Posterior vena cava (tissue), 2 donors: ENCODE results near the gene TMEM184B. TPM values are rescaled to one million over a fixed set of nuclear protein-coding genes. Genes with fewer than 3 reads are reported as not detected.
"Not testable (repeated sequence)": the region's sequence is repeated elsewhere in the genome, so short reads cannot be mapped to it uniquely, and the experiment has no call there.

Experiments
- DNase-seq: peaks from one replicate; pipeline ENCODE4 v3.0.0-alpha.2; 2020; ENCODE audit warnings: low spot score
- intact Hi-C, 2 donors: fragments of 100-400 bp; cut with DNase I; formaldehyde crosslinking; loops; one replicate each; pipeline versions ENCODE4 v1.14.1 to v1.14.2; 2022 to 2023
- total RNA-seq, 2 donors: library from RNA; stranded (reverse); fragmentation: NEBNext Ultra II Directional; extraction: Animal tissue kit (Norgen Biotek cat#: 25700); gene quantifications; one replicate each; pipeline ENCODE4 v1.2.1, GENCODE V29; 2021
- donor health status: DM: yes; HTN: yes; CAD: no.
- donor health status: DM: yes; HTN: yes; CAD: no.

The TMEM184B gene
- total RNA-seq, 2 donors from 2014 or later = 42.9 to 49.7 TPM

DNA sequence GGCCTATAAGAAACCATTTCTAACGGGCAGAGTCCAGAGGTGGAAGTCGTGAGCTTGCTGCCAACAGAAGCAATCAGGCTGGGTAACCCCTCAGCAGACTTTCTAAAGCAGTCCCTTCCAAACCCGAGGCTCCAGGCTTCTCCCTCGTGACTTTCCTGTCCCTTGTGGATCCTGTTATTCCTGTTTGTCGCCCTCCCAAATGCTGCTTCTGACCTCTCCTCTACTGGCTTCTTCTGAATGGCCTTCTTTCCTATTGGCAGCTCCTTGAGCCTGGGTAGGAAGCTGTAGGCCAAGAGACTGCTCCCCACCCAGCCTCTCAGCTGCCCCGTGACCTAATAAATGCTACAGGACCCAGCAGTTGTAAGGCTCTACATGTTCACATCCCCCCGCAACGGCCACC is 36.0 kb downstream of the TMEM184B start:
- no peak for DNase-seq
- intact Hi-C loops = loop anchor here in 1 of 2 donors (1.0 kb wide), 1 partner anchor 24 kb away; no protein-coding TSS in a partner anchor

DNA sequence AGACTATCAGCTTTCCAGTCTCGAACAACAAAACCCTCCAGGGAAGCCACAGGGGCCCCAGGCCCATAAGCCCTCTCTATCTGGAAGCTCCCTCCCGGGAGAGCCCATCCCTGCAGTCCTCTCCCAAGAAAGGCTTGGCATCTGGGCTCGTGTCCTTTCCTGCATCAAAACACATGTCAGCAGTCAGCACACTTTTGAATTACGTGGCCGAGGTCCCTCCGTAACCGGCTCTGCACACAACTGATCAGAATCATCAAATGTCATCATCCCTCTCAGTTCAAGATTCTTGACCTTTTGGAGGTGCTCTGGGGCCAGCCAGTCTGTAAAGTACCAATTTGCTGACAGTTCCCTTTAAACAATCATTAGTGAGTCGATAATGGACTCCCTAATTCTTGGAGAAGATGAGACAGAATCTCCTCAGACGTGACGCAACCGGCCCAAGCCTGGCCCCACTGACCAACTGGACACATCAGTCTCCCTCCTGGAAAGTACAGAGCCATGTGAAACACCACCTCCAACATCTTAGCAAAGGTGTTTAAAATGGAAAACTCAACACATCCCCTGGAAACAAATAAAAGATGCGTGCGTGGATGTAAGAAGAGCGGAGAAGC is 37.5 kb downstream of the TMEM184B start:
- intact Hi-C loops = no loop called here
- no peak for DNase-seq

GRCh38 chr22:38233856-38234255 is 39.0 kb downstream of the TMEM184B start:
- DNase-seq, intact Hi-C loops: not testable (repeated sequence)

DNA sequence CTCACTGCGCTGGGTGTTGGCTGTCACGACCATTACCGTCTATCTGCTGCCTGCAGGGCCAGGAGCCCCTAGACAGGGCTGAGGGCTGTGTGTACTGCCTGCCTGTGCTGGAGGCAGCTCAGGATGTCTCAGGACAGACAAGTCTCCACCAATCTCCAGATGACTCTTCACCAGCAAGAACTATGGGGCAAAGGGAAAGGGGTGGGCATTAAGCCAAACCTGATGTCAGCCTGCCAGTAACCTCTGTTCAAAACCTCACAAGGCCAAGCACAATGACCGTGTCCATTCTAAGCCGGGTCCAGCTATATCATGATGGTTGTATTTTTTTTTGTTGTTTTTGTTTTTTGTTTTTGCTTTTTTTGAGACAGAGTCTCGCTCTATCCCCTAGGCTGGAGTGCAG is 39.4 kb downstream of the TMEM184B start:
- intact Hi-C loops = no loop called here
- no peak for DNase-seq

DNA sequence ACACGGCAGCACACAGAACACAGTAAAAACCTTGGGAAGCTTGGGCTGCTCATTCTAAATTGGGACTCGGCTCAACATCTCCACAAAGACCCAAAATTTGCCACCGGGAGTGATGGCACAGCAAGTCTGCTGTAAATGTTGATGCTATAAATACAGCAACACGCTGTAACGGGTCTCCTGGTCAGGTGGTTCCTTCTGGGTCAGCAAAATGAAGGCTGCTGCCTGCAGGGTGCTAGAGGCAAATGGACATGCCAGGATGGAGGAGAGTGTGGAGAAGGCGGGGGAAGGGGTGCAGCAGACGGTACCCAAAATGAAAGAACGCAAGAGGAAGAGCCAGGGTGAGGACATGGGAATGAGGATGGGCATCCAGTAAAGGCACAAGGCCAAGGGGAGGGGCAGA is 40.6 kb downstream of the TMEM184B start:
- no peak for DNase-seq
- intact Hi-C loops = no loop called here

DNA sequence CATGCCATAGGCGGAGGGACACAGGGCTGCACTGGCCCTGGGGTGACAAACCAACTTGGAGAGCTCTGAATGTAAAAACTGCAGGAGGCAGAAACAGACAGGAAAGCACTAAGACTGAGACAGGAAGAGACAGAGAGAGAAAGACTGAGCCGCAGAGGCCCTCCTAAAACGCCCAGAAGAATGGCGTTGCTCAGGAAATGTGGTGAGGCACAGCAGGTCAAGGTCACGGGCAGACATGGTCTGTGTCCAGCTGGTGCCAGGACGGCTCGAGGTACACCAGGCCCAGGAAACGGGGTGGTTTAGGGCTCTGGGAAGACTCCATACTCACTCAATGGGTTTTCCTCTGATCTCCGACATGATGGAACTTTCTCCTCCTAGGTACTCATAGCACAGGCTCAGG is 41.9 kb downstream of the TMEM184B start:
- intact Hi-C loops = no loop called here

DNA sequence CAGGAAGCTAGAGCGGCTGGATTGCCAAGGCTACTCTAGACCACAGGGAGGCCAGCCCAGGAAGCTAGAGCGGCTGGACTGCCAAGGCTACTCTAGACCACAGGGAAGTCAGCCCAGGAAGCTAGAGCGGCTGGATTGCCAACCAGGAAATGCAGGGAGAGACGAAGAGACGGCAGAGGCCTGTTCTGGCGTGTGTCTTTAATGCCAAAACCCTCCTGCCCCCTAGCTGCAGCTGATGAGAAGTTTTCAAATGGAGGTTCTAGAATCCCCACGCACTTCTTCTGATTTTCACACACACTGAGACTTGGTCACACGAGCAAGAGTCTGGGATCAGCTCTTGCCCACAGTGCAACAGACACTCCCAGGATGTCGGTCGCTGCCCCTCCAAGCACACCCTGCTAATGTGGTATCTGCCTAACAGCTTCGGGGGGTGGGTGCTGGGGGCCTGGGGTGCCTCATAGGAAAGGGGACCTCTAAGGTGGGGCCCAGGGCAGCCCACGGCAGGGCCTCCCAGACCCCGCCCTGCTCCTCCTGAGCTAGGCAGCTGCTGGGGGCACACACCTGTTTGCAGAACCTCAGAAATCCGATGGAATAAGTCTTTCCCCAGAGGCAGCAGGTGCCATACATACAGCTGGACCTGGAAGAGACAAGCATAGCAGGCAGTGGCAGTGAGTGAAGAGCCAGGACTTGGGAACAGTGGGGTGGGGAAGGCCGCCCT is 42.5 kb downstream of the TMEM184B start:
- no peak for DNase-seq
- intact Hi-C loops = no loop called here

More for the DNA sequence above, 41.9 kb downstream of the TMEM184B start:
- DNase-seq = no peak

DNA sequence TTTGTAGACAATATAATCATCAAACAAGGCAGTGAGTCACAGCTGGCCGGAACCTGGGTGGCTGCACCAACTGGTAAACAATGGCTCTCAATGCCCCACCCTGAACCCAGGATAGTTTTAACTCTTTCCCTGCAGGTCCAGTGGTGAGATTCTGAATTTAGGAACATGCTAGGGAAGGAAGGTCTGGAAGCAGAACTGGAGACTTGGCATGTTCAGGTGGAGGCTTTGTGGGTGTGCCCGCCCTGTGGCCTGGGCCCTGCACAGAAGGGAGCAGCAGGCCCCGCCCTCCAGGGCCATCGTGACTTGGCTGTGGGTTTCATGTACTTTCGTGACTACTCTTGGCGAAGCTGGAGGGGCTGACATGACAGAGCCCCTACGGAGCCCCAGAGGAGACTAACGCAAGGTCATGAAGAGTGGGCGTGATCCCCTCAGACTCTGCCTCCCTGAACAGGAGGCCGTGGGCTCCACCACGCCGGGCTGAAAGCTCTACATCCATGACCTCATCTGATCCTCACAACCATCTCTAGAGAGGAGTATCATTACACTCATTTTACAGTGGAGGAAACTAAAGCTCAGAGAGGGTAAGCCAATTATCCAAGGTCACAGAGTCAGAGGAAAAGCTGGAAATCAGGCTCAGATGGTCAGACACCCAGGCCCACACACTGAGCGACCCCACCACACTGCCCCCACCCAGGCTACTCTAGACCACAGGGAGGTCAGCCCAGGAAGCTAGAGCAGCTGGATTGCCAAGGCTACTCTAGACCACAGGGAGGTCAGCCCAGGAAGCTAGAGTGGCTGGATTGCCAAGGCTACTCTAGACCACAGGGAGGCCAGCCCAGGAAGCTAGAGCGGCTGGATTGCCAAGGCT is 43.7 kb downstream of the TMEM184B start:
- DNase-seq = no peak
- intact Hi-C loops = no loop called here

DNA sequence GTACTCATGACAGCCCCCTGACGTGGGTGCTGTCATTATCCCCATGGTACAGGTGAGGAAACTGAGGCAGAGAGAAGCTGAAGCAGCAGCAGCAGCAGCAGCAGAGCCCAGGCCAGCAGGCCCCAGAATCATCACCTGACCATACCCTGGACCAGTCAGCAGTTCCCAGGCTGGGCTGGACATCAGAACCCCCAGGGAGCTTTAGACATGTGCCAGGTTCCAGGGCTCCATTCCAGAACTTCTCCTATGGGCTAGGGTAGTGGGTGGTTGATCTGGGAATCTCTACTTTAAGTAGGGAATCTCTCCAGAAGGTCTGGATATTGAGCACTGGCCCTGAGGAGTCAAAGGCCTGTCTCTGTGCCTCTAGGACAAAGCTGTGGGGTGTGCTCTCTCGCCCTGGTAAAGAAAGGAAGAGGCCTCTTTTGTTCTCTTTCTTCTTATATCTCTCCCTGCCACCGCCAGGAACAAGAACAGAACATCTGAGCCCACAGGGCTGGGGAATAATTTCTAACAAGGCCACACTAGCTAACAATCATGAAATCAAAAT is 44.4 kb downstream of the TMEM184B start:
- DNase-seq = no peak
- intact Hi-C loops = no loop called here

GRCh38 chr22:38226853-38227649 is 45.8 kb downstream of the TMEM184B start:
- DNase-seq = no peak
- intact Hi-C loops = no loop called here

DNA sequence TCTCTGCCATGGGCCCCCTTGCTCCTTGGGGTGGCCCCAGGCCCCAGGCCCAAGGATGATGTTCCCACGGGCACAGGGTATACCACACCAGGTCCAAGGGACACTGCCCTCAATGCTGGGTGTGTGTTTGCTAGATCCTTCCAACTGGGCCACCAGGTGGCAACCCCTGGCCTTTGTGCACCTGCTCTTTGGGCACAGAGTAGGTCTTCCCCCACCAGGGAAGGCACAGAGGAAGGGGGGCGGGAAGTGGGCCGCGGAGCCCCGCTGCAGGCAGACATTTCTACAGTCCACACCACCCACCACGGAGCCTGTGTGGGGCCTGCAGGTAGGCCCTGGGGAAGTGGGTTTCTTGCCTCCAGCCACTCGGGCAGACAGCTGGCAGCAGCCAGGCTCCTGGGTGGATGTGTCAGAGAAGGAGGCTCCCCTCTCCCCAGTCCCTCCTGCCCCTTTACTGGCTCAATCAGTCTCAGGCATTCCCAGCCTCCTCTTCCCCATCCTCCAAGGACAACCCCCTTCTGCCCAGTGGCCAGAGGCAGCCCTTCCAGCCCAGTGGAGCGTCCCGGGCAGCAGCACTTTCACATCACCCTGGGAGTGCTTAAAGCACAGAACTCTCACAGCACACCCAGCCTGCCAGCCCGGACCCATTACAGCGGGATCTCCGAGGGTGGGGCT is 49.4 kb downstream of the TMEM184B start:
- DNase-seq = no peak
- intact Hi-C loops = no loop called here

DNA sequence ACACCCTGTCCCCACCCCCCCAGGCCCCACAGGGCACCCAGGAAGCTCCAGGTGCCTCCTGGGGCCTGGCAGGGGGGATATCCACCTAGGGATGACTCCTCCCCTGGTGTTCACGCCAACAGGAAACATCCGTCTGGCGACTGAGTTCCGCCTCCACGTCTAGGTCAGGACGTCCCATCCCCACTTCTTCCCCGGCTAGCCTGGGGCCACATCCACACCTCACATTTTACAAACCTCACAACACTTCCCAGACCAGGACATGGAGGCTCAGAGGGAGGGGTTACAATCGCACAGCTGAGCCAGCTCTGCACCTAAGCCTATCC is 50.1 kb downstream of the TMEM184B start:
- intact Hi-C loops = no loop called here

GRCh38 chr22:38221908-38222796 is 50.7 kb downstream of the TMEM184B start:
- no peak for DNase-seq
- intact Hi-C loops = no loop called here

More for the DNA sequence above, 50.1 kb downstream of the TMEM184B start:
- no peak for DNase-seq

DNA sequence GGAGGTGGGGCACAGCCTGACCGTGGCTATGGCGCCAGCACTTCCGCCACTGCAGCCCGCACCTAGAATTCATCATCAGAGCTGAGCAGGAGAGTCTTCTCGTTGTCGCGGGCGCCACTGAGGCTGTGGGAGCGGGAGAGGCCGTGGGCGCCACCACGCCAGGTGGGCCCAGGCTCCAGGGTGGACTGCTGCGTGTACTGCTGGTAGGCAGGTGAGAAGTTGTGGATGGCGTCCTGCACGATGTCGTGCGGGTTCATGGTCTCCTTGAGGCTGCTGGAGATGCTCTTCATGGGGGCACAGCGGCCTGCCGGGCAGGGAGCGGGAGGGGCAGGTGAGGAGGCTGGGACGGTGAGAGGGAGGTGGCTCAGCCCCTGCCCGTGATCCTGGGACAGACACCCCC is 51.4 kb downstream of the TMEM184B start:
- DNase-seq = no peak
- intact Hi-C loops = no loop called here

DNA sequence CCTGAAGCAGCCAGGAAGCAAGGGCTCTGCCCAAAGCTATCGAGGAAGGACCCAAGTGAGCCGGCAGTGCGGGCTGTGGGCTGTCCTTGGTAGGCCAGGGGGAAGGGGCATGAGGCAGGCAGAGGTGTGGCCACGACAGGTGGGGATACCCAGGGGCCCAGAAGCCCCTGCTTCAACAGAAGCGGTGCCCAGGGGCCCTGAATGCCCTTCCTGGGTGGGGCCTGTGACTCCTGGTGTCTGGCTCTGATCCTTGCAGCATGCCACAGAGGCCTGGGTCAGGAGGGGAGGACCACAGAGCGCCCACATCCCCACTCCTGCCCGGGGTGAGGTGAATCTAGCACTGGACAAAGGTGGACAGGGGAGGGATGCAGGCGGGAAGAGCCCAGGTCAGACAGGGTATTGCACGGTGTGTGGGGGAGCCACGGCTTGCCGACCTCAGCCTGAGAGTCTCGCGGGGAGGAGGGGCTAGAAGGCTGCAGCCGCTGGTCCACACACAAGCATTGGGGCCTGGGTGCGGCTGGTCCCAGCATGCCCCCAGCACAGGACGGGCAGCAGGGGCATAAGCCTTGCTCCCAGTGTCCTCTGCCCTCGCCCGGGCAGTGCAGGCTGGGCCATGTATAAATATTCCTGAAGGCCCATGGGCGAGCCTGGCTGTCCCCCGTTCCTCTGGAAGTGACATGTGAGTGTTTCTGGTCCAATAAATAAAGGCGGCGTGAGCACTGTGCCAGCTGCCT is 52.0 kb downstream of the TMEM184B start:
- intact Hi-C loops = no loop called here

DNA sequence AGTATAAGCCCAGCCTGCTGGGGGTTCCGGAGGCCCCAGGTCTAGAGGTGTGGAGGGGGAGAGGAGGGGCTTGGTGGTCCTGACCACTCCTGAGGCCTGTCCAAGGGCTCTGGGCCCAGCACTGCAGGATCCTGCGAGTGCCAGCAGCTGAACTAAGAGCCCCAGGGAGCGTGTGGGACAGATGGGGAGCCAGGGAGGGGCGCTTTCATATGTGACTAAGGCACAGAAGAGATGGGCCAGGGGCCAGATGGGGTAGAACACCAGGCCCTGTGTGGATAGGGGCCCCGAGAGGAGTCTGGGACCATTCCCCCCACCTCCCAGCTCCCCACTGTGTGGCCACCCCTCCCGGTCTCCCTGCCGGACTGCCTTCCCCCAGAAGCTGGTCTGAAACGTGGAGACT is 52.6 kb downstream of the TMEM184B start:
- intact Hi-C loops = no loop called here
- DNase-seq = no peak

More for the DNA sequence above, 52.0 kb downstream of the TMEM184B start:
- no peak for DNase-seq

DNA sequence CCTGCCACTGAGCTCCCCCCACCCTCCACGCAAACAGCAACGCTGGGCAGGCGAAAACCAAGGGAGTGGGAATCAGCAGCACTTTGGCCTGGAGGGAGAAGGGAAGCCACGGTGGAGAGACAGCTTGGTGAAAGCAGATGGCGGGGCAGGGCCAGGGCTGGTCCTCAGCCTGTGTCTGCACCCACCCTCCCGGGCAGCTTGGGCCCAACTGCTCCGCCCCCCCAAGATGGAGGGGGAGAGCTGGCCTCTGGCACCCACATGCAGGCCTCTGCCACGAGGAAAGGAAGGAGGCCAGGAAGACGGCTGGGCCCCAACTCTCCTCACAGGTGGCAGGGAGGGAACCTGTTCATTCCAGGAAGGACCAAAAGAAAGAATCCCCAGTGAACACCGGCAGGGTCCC is 53.2 kb downstream of the TMEM184B start:
- DNase-seq = no peak
- intact Hi-C loops = no loop called here
